ENCODE data around the gene CACNG1.

CACNG1 gene

GRCh38 chr17:67052720-67053437, 8.5 kb downstream of the CACNG1 start:
- DNase-seq = no peak

GRCh38 chr17:67053438-67054000, 9.2 kb downstream of the CACNG1 start:
- no peak for DNase-seq

- no peak for DNase-seq
These were observed 9.7 kb downstream of the CACNG1 start for GRCh38 chr17:67054011-67054591.

GRCh38 chr17:67054608-67055007, 10.3 kb downstream of the CACNG1 start:
- no peak for DNase-seq

GRCh38 chr17:67055041-67055443, 10.7 kb downstream of the CACNG1 start:
- no peak for DNase-seq

- DNase-seq = no peak
These were observed 11.7 kb downstream of the CACNG1 start for GRCh38 chr17:67055811-67056745.

GRCh38 chr17:67056746-67057490, 12.6 kb downstream of the CACNG1 start:
- DNase-seq = no peak

GRCh38 chr17:67058036-67058435, 13.7 kb downstream of the CACNG1 start:
- no peak for DNase-seq

GRCh38 chr17:67059372-67059771, 15.0 kb downstream of the CACNG1 start:
- no peak for DNase-seq

GRCh38 chr17:67063141-67063540, 18.8 kb downstream of the CACNG1 start:
- no peak for DNase-seq

- no peak for DNase-seq
These were observed 22.4 kb downstream of the CACNG1 start for GRCh38 chr17:67066717-67067116.

GRCh38 chr17:67067571-67068482, 23.5 kb downstream of the CACNG1 start:
- DNase-seq = no peak

GRCh38 chr17:67068999-67069398, 24.6 kb downstream of the CACNG1 start:
- peak; percentile 77 for DNase-seq

- DNase-seq = no peak
These were observed 25.3 kb downstream of the CACNG1 start for GRCh38 chr17:67069603-67070136.

- no peak for DNase-seq
These were observed 27.2 kb downstream of the CACNG1 start for GRCh38 chr17:67071595-67071994.

- DNase-seq = no peak
These were observed 28.5 kb downstream of the CACNG1 start for GRCh38 chr17:67072885-67073284.

- DNase-seq = no peak
These were observed 30.4 kb downstream of the CACNG1 start for GRCh38 chr17:67074781-67075180.

GRCh38 chr17:67076290-67076689, 31.9 kb downstream of the CACNG1 start:
- DNase-seq = no peak

- DNase-seq = no peak
These were observed 33.9 kb downstream of the CACNG1 start for GRCh38 chr17:67078292-67078691.

GRCh38 chr17:67079491-67079890, 35.1 kb downstream of the CACNG1 start:
- no peak for DNase-seq

- no peak for DNase-seq
These were observed 36.5 kb downstream of the CACNG1 start for GRCh38 chr17:67080804-67081203.

Measured in NCI-H187 treated with DMSO at 0.1 percent for 48 hours (cell line).